ENCODE measurements around the gene SLC6A8. TPM values are rescaled to one million over a fixed set of nuclear protein-coding genes. Genes with fewer than 3 reads are reported as not detected.
"Not testable (repeated sequence)": the region's sequence is repeated elsewhere in the genome, so short reads cannot be mapped to it uniquely, and the experiment has no call there.

The SLC6A8 gene
- total RNA-seq, 1 donor from 2014 or later: 3.1 TPM

DNA sequence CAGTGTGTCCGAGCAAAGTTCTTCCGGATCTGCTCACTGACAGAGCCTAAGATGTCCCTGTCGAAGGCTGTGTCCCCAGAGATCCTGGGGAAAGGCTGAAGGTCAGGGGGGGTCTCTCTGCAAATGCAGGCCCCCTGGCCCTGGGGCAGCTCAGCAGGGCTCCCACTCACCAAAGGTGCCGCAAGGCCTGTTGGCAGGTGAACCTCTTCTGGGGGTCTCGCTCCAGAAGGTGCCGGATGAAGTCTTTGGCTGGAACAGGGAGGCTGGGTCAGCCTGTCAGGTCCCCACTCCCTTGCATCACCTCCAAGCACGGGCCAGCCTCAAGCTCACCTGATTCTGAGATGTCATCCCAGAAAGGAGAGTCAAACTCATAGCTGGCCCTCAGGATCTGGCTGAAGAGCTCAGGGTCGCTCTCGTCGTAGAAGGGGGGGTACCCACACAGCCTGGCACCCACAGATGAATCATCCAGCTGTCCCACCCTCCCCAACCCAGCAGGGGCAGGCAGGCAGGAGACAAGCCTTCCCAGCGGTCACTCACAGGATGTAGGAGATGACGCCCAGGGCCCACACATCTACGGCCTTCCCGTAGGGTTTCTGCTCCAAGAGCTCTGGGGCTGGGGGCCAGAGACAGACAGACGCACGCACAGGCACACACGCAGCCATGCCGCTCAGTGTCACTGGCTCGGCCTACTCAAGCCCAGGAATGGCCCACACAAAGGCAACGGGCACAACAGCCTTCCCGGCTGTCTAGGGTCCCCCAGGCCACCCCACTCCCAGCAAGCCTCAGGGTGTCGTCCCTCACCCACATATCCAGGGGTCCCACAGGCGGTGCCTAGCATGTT lies 16.8 kb upstream of the SLC6A8 start:
- intact Hi-C loops (cut with micrococcal nuclease): no loop called here

DNA sequence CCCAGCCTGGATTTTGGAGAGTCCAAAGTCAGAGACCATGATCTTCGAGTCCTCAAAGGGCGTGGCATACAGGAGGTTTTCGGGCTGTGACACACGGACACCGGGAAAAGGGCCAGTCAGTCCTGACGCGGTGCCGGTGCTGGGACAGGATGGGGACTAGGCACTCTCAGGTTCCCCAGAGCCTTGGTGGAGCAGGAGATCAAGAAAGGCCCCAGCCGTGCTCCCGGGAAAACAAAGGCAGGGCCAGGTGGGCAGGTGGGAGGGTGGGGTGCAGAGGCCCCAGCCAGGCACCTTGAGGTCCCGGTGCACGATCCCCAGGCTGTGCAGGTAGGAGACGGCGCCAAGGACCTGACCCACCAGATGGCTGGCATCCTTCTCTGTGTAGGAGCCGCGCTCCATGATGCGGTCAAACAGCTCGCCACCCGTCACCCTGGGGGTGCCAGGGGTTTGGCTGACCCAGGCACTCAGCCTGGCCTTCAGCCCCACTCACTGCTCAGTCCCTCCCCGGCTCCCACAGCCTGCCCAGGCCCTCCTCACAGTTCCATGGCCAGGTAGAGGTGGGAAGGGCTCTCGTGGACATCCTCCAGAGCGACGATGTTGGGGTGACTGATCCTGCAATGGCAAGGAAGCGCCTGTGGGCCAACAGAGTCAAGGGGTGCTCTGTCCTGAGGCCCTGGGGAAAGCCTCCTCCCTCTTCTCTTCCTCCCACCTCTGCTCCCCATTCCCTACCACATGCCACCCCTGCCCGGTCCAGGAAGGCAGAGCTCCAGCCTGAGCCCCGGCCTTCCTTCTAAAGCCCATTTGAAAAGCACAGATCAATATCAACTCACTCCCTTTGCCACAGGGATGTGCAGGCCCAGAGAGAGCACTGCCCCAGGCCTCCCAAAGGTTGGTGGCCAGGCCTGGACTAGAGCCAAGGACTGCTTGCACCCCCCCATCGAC lies 15.9 kb upstream of the SLC6A8 start:
- intact Hi-C loops (cut with micrococcal nuclease): no loop called here

DNA sequence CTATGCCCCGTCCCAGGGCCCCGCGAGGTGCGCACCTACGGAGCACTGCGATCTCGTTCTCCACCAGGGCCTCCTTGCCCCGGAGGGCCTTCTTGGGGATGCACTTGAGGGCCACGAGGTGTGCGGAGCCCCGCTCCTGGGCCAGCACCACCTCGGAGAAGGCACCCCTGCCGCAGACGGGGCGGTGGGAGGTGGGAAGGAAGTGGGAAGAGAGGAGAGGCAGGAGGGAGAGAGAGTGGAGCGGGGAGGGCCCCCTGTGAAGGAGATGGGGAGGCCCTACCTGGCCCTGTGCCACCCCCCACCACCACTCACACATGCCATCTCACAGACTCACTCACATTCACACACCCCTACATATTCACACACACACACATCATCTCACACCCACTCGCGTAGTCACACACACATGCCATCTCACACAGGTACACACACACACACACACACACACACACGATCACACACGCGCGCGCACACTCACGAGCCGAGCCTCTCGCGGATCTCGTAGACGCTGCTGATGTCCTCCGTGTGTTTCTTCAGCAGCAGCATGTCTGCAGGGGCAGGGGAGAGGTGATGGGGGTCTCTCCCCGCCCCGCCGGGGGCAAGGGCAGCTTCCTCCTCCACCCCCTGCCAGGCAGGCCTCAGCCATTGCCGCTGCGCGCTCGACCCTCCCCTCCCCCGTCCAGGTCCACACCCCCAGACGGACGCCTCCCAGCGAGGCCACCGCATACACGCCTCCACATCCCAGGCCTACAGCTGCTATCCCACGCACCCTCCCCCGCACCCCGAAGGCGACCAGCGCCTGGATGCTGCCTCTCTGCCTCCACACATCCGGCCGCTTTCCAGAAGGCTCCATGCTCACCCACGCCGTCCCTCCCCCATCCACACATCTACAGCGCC lies 14.9 kb upstream of the SLC6A8 start:
- intact Hi-C loops (cut with micrococcal nuclease): no loop called here

DNA sequence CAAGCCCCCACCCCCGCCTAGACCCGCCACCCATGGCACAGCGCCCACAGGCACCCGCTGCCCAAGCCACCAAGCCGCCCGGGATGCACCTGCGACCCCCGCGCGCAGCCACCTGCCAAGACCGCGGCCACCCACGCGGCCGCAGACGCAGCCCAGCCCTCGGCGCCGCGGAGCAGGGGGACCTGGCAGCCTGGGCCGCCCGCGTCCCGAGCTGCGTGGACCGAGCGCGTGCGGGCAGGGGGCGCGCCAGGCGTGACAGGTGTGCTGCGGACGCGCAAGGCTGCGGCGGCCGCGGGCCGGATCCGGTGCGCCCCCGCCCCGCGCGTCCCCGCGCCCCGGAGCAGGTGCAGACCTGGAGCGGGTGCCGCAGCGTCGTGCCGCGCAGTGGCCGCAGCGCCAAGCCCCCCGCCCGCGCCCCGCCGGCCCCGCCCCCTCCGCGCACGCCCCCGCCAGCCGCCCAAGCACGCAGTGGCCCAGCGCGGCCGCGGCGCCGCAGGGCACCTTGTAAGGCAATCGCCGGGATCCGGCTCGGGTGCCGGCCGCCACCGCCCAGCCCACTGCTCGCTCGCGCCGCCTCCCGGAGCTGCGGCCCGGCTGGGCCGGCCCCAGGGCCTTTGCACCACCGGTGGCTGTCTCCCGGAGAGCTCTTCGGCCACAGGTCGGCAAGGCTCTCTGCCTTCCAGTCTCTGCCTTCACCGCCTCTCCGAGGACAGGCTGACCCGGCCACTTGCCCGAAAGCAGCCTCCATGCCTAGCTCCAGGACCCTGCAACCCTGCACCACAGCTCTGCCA lies 14.1 kb upstream of the SLC6A8 start, which contains the start of gene PNCK:
Gene PNCK, minus strand, starts transcription at position 386 of the 791 bp plus-strand sequence. CDS start 737 bp downstream, outside the sequence.
- intact Hi-C loops (cut with micrococcal nuclease): no loop called here

DNA sequence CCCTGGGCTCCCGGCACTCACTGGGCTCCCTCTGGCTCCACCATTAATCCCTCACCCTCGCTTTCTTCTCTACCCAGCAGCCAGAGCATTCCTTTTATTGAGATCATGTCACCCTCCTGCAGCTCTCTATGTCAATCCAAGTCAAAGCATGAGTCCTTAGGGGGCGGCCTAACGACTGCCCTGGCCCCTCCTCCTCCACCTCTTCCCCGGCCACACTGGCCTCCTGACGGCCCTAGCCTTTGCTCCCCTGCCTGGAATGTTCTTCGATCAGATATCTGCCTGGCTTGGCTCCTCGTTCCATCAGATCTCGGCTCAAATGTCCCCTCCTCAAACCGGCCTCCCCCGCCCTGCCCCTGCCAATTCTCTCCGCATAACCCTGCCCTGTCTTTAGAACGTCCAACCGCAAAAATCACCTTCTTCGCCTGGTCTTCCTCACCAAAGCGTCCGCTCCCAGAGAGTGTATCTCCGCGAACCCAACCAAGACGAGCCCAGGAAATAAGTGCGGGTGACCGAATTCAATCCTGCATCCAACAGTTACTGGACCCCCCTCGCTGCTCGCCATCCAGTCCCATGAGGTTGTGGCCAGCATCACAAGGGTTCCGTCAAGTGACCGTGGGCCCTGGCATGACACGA lies 13.4 kb upstream of the SLC6A8 start:
- intact Hi-C loops (cut with micrococcal nuclease): no loop called here

DNA sequence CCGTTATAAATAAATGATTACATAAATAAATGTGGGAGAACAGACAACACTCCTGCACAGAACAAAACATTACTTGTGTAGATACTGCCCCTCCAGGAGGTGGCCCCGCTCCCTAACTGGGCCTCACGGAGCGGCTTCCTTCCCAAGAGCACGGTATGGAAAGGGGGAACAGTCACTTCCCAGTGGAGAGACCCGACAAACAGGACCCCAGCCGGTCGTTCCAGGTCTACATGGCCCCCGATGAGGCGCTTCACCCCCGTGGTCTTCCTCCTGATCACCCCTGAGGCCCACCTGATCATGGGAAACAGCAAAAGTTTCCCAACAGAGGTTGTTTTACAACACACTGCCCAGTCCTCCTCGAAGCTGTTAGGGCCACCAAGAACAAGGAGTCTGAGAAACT lies 6.6 kb upstream of the SLC6A8 start:
- intact Hi-C loops (cut with micrococcal nuclease): no loop called here

DNA sequence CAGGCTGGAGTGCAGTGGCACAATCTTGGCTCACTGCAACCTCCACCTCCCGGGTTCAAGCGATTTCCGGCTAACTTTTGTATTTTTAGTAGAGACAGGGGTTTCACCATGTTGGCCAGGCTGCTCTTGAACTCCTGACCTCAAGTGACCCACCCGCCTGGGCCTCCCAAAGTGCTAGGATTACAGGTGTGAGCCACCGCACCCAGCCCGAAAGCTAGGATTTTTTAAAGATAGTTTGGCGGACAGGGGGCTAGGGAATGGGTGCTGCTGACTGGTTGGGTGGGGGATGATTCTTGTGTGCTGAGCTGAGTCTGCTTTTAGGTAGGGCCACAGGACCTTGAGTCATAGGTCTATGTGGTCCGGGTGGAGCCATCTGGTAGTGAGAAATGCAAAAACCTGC lies 4.2 kb upstream of the SLC6A8 start:
- intact Hi-C loops (cut with micrococcal nuclease): not testable (repeated sequence)

DNA sequence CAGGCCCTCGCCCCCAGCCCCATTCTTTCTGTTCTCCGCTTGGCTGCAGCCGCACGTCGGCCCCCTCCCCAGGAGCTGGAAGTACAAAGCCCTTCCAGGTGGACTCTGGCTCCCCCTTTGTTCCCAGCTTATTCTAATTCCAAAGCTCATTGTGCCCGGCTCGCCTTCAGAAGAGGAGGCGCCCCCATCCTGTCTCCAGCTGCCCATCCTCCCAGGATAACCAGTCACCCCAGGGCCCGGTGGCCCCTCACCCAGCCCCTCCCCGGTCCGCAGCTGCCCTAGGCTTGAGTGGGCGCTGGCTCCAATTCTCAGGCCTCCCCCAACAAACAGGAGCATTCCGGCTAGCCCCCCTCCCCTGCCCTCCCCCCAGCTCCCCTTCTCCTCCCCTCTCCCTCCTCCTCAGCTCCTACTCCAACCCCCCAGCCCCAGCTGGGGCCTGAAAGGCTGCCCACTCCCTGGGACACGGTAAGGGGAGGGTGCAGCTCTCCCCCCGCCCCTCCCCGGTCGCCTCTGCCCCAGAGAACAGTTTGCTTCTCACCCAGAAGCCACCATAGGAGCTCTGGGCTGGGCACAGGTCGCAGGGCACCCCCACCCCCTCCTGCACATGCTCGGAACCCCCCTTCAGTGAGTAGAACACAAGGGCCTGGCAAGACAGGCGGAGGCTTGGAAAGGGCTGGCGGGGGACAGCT lies 3.1 kb upstream of the SLC6A8 start:
- intact Hi-C loops (cut with micrococcal nuclease): no loop called here

DNA sequence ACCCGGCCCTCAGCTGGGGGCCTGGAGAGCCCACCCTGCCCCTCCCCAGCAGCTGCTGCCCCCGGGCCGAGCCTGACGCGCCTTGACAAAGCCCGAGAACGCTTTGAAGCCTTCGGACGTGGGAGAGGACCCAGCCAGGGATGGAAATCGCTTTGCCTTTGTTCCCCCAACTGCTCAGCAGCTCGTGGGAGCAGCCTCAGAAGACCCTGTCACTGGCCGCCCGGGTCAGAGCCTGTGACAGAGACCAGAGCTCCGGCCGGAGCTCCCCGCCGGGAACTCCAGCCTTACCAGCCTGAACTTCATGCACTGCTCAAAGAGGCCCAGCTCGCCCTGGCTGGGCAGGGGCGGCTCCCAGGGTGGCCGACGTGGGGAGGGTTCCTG lies 2.6 kb upstream of the SLC6A8 start:
- intact Hi-C loops (cut with micrococcal nuclease): no loop called here

DNA sequence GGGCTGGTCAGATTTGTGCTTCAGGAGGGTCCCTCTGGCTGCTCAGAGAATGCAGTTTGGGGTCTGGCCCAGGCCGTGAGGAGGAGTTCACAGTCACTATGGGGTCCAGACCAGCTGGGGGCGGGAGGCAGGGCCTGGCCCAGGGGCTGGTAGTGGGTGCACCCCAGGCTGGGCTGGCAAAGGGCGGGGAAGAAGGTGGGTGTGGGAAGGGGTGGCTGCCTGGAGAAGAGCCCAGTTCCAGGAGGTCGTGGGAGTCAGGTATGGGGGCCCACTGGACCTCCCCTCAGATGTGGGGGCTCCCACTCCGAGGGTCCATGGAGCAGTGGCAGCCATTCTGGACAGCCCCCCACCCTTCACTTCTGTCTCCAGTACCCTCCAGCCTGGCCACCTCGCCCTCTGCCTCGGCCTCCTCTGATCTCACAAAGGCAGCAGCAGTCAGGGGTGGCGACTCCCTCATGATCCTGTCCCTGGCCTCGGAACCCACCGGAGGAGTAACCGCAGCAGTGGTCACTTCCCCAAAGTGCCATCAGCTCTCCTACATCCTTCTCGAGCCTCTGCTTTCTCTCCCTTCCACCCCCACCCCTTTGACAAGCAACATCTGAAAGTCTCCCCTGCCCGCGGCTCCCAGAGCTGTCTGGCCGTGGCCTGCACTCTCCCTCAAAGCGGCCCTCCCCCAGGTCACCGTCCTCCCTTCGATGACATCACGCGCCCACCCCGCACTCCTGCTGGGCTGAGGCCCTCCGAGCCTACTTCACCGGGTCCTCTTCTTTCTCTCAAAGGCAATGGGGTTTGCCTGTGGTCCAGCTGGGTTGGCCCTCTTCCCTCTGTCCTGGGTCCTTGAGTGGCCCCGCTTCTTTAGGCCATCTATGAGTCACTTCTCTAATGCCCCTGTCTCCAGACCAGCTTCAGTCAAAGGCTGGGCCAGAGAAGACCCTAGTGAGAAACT lies 1.7 kb upstream of the SLC6A8 start:
- intact Hi-C loops (cut with micrococcal nuclease): no loop called here

DNA sequence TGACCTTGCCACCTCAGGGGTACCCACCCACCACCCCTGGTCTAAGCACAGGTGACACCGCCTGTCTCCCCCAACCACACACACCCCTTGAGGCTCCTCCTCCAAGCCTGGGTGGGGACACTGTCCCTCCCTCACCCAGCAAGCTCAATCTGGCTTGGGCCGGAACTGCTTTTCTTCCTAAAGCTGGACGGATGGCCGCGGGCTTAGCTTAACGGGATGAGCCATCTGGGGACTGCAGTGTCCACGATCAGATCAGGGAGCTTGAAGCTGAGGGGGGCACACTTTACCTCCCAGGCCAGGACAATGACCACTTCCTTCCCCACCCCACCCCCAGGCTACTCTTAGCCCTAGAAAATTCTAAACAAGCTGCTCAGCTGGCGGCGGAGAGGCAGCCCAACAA lies 1.0 kb upstream of the SLC6A8 start:
- intact Hi-C loops (cut with micrococcal nuclease): loop anchor here (1.0 kb wide), 1 partner anchor 38 kb away; the partner anchor contains the start of genes ABCD1 and BCAP31

DNA sequence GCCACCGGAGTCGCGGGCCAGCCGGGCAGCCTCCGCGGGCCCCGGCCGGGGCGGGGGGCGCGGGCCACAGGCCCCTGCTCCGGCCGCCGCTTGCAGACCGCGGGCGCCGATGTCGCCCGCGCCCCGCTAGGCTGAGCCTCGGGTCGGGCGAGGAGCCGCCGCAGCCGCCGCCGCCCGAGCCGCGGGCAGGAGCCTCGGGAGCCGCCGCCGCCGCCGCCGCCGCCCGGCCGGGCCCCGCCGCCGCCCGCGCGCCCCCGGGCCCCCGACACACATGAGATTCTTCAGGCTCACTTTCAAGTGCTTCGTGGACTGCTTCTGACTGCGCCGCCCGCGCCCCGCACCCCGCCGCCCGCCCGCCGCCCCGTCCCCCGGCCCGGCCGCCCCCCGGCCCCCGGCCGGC lies 345 bp downstream of the SLC6A8 start:
- intact Hi-C loops (cut with micrococcal nuclease): no loop called here

DNA sequence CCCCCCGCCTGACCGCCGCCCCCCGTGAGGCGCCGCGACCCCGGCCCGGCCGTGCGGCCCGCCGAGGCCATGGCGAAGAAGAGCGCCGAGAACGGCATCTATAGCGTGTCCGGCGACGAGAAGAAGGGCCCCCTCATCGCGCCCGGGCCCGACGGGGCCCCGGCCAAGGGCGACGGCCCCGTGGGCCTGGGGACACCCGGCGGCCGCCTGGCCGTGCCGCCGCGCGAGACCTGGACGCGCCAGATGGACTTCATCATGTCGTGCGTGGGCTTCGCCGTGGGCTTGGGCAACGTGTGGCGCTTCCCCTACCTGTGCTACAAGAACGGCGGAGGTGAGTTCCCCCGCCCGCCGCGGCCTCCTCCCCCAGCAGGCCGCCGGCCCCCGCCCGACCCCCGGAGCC lies 780 bp downstream of the SLC6A8 start:
- intact Hi-C loops (cut with micrococcal nuclease): no loop called here

DNA sequence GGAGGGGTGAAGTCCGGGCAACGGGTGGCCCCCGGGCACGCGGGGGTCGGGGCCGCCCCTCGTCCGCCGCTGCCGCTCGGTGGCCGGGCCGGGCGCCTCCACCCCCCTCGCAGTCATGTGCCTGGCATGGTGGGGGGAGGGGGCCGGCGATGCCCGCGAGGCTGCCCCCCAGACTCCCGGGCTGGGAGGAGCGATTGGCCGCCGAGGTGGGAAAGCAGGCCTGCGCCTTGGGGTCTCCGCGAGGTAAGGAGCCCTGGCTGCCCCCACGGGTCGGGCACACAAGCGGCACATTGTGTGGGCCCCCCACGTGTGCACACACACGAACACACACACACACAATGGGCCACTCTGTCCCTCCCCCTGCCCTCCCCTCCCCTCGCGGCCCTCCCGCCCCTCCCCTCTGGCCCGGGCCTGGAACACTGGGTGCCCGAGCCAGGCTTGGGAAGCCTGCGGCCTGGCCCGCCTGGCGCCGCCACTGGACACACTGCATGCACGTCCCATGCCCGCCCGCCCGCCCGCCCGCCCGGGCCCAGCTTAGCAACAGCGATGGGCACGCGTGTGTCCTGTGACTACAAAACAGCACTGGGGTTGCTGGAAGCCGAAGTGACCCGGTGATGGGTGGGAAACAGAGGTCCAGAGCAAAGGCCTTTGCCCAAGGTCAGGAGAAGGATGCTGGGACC lies 1.3 kb downstream of the SLC6A8 start:
- intact Hi-C loops (cut with micrococcal nuclease): no loop called here

DNA sequence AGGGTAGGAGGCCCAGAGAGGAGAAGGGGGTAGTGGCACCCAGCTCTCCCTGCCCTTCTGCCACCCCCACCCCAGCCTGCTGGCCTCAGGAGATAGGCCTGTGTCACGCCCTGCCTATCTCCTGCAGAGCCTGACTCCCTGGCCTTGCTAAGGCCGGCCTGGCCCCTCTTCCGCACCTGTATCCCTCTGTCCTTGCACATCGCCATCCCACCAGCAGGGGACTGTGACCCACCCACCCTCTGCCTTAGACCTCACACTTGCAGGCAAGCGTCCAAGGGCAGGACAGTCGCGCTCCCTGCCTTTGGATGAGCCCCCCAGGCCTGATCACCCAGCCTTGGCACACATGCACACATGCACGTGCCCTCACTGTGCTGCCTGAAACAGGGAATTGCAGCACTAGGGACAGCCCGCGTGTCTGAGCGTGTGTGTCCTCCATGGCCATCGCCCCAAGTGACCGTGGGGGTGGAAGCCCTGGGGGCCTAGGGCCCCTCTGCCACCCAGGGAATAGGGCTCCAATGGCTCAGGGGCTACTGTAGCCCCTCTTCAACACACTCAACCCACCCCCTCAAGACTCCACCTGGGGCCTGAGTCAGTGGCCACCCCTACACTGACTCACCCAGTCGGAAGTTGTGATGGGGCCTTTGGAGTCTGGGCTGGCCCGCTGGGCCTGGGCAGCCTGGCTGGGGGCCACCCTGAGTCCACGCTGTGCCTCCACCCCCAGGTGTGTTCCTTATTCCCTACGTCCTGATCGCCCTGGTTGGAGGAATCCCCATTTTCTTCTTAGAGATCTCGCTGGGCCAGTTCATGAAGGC lies 2.1 kb downstream of the SLC6A8 start:
- intact Hi-C loops (cut with micrococcal nuclease): no loop called here

DNA sequence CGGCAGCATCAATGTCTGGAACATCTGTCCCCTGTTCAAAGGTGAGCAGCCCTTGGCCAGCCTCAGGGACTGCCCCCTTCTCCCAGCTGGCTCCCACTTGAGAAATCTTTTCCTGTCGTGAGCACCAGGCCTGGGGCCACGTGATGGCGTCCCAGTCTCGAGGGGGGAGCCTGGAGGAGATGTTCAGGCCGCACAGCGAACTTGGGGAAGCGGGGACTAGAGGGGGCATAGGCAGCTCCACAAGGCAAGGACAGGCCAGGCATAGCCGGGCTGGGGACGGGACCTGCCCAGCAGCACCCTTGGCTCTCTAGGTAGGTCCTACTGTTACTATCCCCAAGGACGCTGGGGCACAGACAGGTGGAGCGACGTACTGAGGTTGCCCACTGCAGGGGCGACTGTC lies 2.7 kb downstream of the SLC6A8 start:
- intact Hi-C loops (cut with micrococcal nuclease): no loop called here

All from T-helper 1 cell treated with Interleukin-12 subunit alpha and Interleukin-12 subunit beta and Interleukin-4 antibody, amounts not matched to agents 30 ng/mL and 1 ng/mL, for 36 hours (primary cell).